GM23338 (cell line): ENCODE data around the gene CTU2.

ENCODE experiments used
- CREB1 ChIP-seq: fragments of 250-450 bp; sonication (Bioruptor Pico); IDR thresholded peaks from 2 replicates; pipeline ENCODE4 v1.5.0; 2020; ENCODE audit warnings: low read depth, mild to moderate bottlenecking, moderate library complexity
- EZH2 ChIP-seq: fragments of 200-600 bp; sonication (generic); IDR thresholded peaks from one replicate; pipeline ENCODE4 v1.8.0; 2017; ENCODE audit warnings: antibody characterized with exemption, mild to moderate bottlenecking, low read depth; ENCODE audit not compliant: unreplicated experiment
- EZH2phosphoT487 ChIP-seq: fragments of 200-600 bp; sonication (generic); IDR thresholded peaks from one replicate; pipeline ENCODE4 v1.8.1; 2018; ENCODE audit warnings: antibody characterized with exemption; ENCODE audit not compliant: unreplicated experiment
- JUNB ChIP-seq: IDR thresholded peaks from one replicate; pipeline ENCODE4 v1.6.1; 2016; ENCODE audit warnings: antibody characterized with exemption; ENCODE audit not compliant: unreplicated experiment
- NANOG ChIP-seq: IDR thresholded peaks from 2 replicates; pipeline ENCODE4 v1.6.1; 2016; ENCODE audit warnings: antibody characterized with exemption, borderline replicate concordance
- POLR2AphosphoS5 ChIP-seq: IDR thresholded peaks from 2 replicates; pipeline ENCODE4 v1.6.1; 2016; ENCODE audit warnings: antibody characterized with exemption, low read depth
- ZNF331 ChIP-seq: fragments of 250-450 bp; sonication (Bioruptor Pico); IDR thresholded peaks from 2 replicates; pipeline ENCODE4 v1.5.0; 2020; ENCODE audit warnings: low read depth, mild to moderate bottlenecking, moderate library complexity
- TF ChIP-seq, protein P1 (sequence below), 2 experiments: fragments of 200-600 bp in 1 of 2; sonication (generic) in 1 of 2; conservative IDR thresholded peaks; 2 replicates each; pipeline versions ENCODE4 v1.5.1 to v1.6.1; 2016 to 2017; ENCODE audit warnings: antibody characterized with exemption in 2 of 2, low read depth in 2 of 2, mild to moderate bottlenecking in 2 of 2, moderate library complexity in 1 of 2
- TF ChIP-seq, protein P2 (sequence below): IDR thresholded peaks from one replicate; pipeline ENCODE4 v1.6.1; 2018; ENCODE audit warnings: antibody characterized with exemption; ENCODE audit not compliant: unreplicated experiment
- TF ChIP-seq, protein P3 (sequence below): IDR thresholded peaks from 2 replicates; pipeline ENCODE4 v1.6.1; 2016; ENCODE audit warnings: antibody characterized with exemption
- TF ChIP-seq, protein P4 (sequence below): fragments of 250-450 bp; sonication (Bioruptor Pico); IDR thresholded peaks from 2 replicates; pipeline ENCODE4 v1.5.0; 2020; ENCODE audit warnings: mild to moderate bottlenecking, moderate library complexity

DNA sequence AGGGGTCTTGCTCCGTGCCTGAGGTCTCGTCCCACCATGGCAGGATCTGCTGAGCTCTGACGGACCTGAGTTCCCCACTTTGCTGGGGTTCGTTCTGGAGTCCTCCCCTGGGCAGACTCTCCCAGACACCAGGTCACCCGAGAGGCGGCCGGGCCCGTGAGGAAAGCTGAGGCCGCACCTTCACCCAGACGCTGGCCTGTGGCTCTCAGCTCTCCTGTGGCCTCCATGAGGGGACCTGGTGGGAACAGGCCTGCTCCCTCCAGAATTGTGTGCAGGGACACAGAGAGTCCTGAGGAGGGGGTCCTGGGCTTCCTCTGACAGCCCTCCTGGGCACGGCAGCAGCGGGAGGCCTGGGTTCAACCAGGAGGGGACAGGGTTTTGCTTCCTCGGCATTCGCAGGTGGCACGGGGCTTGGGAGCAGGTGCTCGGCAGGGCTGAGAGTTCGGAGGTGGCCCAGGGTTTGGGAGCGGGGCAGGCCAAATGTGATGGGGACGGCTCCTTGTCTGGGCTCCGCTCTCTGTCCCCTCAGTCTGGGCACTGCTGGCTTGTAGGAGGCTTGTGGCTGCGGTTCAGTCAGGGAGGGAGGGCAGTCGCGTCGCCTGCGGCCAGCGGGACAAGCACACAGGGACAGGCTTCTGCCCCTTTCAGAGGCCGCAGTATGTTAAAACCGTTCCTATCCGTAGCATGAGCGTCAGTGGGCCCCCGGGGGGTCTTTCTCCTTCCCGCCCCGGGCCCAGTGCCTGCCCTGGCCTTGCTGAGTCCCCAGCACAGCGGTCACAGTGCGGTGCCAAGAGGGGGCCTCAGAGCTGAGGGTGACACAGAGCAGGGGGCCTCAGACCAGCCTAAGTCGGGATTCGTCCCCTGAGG is 11.8 kb upstream of the CTU2 start:
- TF ChIP-seq, protein P1, sequence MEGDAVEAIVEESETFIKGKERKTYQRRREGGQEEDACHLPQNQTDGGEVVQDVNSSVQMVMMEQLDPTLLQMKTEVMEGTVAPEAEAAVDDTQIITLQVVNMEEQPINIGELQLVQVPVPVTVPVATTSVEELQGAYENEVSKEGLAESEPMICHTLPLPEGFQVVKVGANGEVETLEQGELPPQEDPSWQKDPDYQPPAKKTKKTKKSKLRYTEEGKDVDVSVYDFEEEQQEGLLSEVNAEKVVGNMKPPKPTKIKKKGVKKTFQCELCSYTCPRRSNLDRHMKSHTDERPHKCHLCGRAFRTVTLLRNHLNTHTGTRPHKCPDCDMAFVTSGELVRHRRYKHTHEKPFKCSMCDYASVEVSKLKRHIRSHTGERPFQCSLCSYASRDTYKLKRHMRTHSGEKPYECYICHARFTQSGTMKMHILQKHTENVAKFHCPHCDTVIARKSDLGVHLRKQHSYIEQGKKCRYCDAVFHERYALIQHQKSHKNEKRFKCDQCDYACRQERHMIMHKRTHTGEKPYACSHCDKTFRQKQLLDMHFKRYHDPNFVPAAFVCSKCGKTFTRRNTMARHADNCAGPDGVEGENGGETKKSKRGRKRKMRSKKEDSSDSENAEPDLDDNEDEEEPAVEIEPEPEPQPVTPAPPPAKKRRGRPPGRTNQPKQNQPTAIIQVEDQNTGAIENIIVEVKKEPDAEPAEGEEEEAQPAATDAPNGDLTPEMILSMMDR (conservative IDR thresholded peaks at IDR 0.05; ENCODE audit: low read depth in 2 of 2), result no peak
- TF ChIP-seq POLR2AphosphoS5 (no peak), JUNB (no peak), EZH2phosphoT487 (no peak), EZH2 (no peak), NANOG (no peak), CREB1 (CRISPR knock-in tag) (no peak), ZNF331 (CRISPR knock-in tag) (no peak)
- TF ChIP-seq, protein P2, sequence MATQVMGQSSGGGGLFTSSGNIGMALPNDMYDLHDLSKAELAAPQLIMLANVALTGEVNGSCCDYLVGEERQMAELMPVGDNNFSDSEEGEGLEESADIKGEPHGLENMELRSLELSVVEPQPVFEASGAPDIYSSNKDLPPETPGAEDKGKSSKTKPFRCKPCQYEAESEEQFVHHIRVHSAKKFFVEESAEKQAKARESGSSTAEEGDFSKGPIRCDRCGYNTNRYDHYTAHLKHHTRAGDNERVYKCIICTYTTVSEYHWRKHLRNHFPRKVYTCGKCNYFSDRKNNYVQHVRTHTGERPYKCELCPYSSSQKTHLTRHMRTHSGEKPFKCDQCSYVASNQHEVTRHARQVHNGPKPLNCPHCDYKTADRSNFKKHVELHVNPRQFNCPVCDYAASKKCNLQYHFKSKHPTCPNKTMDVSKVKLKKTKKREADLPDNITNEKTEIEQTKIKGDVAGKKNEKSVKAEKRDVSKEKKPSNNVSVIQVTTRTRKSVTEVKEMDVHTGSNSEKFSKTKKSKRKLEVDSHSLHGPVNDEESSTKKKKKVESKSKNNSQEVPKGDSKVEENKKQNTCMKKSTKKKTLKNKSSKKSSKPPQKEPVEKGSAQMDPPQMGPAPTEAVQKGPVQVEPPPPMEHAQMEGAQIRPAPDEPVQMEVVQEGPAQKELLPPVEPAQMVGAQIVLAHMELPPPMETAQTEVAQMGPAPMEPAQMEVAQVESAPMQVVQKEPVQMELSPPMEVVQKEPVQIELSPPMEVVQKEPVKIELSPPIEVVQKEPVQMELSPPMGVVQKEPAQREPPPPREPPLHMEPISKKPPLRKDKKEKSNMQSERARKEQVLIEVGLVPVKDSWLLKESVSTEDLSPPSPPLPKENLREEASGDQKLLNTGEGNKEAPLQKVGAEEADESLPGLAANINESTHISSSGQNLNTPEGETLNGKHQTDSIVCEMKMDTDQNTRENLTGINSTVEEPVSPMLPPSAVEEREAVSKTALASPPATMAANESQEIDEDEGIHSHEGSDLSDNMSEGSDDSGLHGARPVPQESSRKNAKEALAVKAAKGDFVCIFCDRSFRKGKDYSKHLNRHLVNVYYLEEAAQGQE, result no peak
- TF ChIP-seq, protein P3, sequence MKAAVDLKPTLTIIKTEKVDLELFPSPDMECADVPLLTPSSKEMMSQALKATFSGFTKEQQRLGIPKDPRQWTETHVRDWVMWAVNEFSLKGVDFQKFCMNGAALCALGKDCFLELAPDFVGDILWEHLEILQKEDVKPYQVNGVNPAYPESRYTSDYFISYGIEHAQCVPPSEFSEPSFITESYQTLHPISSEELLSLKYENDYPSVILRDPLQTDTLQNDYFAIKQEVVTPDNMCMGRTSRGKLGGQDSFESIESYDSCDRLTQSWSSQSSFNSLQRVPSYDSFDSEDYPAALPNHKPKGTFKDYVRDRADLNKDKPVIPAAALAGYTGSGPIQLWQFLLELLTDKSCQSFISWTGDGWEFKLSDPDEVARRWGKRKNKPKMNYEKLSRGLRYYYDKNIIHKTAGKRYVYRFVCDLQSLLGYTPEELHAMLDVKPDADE, result no peak
- TF ChIP-seq, protein P4, sequence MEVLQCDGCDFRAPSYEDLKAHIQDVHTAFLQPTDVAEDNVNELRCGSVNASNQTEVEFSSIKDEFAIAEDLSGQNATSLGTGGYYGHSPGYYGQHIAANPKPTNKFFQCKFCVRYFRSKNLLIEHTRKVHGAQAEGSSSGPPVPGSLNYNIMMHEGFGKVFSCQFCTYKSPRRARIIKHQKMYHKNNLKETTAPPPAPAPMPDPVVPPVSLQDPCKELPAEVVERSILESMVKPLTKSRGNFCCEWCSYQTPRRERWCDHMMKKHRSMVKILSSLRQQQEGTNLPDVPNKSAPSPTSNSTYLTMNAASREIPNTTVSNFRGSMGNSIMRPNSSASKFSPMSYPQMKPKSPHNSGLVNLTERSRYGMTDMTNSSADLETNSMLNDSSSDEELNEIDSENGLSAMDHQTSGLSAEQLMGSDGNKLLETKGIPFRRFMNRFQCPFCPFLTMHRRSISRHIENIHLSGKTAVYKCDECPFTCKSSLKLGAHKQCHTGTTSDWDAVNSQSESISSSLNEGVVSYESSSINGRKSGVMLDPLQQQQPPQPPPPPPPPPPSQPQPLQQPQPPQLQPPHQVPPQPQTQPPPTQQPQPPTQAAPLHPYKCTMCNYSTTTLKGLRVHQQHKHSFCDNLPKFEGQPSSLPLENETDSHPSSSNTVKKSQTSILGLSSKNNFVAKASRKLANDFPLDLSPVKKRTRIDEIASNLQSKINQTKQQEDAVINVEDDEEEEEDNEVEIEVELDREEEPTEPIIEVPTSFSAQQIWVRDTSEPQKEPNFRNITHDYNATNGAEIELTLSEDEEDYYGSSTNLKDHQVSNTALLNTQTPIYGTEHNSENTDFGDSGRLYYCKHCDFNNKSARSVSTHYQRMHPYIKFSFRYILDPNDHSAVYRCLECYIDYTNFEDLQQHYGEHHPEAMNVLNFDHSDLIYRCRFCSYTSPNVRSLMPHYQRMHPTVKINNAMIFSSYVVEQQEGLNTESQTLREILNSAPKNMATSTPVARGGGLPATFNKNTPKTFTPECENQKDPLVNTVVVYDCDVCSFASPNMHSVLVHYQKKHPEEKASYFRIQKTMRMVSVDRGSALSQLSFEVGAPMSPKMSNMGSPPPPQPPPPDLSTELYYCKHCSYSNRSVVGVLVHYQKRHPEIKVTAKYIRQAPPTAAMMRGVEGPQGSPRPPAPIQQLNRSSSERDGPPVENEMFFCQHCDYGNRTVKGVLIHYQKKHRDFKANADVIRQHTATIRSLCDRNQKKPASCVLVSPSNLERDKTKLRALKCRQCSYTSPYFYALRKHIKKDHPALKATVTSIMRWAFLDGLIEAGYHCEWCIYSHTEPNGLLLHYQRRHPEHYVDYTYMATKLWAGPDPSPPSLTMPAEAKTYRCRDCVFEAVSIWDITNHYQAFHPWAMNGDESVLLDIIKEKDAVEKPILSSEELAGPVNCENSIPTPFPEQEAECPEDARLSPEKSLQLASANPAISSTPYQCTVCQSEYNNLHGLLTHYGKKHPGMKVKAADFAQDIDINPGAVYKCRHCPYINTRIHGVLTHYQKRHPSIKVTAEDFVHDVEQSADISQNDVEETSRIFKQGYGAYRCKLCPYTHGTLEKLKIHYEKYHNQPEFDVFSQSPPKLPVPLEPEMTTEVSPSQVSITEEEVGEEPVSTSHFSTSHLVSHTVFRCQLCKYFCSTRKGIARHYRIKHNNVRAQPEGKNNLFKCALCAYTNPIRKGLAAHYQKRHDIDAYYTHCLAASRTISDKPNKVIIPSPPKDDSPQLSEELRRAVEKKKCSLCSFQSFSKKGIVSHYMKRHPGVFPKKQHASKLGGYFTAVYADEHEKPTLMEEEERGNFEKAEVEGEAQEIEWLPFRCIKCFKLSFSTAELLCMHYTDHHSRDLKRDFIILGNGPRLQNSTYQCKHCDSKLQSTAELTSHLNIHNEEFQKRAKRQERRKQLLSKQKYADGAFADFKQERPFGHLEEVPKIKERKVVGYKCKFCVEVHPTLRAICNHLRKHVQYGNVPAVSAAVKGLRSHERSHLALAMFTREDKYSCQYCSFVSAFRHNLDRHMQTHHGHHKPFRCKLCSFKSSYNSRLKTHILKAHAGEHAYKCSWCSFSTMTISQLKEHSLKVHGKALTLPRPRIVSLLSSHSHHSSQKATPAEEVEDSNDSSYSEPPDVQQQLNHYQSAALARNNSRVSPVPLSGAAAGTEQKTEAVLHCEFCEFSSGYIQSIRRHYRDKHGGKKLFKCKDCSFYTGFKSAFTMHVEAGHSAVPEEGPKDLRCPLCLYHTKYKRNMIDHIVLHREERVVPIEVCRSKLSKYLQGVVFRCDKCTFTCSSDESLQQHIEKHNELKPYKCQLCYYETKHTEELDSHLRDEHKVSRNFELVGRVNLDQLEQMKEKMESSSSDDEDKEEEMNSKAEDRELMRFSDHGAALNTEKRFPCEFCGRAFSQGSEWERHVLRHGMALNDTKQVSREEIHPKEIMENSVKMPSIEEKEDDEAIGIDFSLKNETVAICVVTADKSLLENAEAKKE, result no peak
